RWPE1 (cell line): Measurements from ENCODE around the gene TTYH2.

Experiments used
- CTCF ChIA-PET: fragments of 350-600 bp; sonication (Branson Sonifier 250); formaldehyde crosslinking; extraction: SDS; loops from one replicate; lab custom pipeline; 2021; lab: Yijun Ruan, JAX
- POLR2A ChIA-PET: fragments of 400-600 bp; formaldehyde crosslinking; extraction: SDS; loops from one replicate; lab custom pipeline; 2020; ENCODE audit warnings: antibody characterized with exemption; ENCODE audit not compliant: low non-redundant PET; lab: Yijun Ruan, JAX
- DNase-seq: peaks from one replicate; pipeline ENCODE4 v3.0.0; 2012; ENCODE audit warnings: low spot score
- H3K27ac ChIP-seq: fragments of 450-650 bp; 2 replicates; pipeline ENCODE4 v1.5.1; 2017
- CTCF ChIP-seq: fragments of 450-650 bp; conservative IDR thresholded peaks from 2 replicates; pipeline ENCODE4 v1.5.1; 2017; ENCODE audit warnings: low read depth, mild to moderate bottlenecking

The TTYH2 gene

GRCh38 chr17:74268558-74268957, 55.2 kb downstream of the TTYH2 start:
- TF ChIP-seq CTCF: no peak
- no peak for DNase-seq
- ChIA-PET CTCF (no interaction called here), POLR2A (no interaction called here)
- H3K27ac ChIP-seq: no peak overlapping the region

GRCh38 chr17:74270333-74270732, 57.0 kb downstream of the TTYH2 start:
- H3K27ac ChIP-seq: no peak overlapping the region
- POLR2A ChIA-PET: no interaction called here
- no peak for DNase-seq
- CTCF ChIA-PET: interaction anchor here (0.6 to 1.0 kb wide), 2 partner anchors 15 to 71 kb away, joined by 3 to 7 read pairs; no protein-coding TSS in a partner anchor
- TF ChIP-seq CTCF: no peak

GRCh38 chr17:74271281-74271680, 57.9 kb downstream of the TTYH2 start:
- H3K27ac ChIP-seq: no peak overlapping the region
- no peak for DNase-seq
- CTCF ChIA-PET: no interaction called here
- TF ChIP-seq CTCF: no peak
- POLR2A ChIA-PET: no interaction called here

GRCh38 chr17:74271901-74272561, 58.7 kb downstream of the TTYH2 start:
- TF ChIP-seq CTCF: no peak
- ChIA-PET POLR2A (no interaction called here), CTCF (no interaction called here)
- DNase-seq: no peak
- H3K27ac ChIP-seq: no peak overlapping the region

GRCh38 chr17:74272731-74273201, 59.4 kb downstream of the TTYH2 start:
- ChIA-PET POLR2A (no interaction called here), CTCF (interaction anchor here (0.7 kb wide), 1 partner anchor 89 kb away, joined by 3 read pairs; the partner anchor contains the start of gene BTBD17)
- H3K27ac ChIP-seq: no peak overlapping the region
- no peak for DNase-seq
- no peak for TF ChIP-seq CTCF

GRCh38 chr17:74274060-74274708, 60.8 kb downstream of the TTYH2 start, which contains the start of gene DNAI2:
DNAI2 (plus strand) TSS chr17:74274234; CDS start chr17:74281818, 7,584 bp downstream.
- ChIA-PET POLR2A (no interaction called here), CTCF (no interaction called here)
- no peak for TF ChIP-seq CTCF
- DNase-seq: no peak
- H3K27ac ChIP-seq: no peak within 1 kb of the TSS
